GM21390 (cell line): ENCODE results near the gene LCN1.
"Not testable (repeated sequence)": the region's sequence is repeated elsewhere in the genome, so short reads cannot be mapped to it uniquely, and the experiment has no call there.

ENCODE experiments used
- ATAC-seq: cut with Tn5 transposase; IDR thresholded peaks from one replicate; pipeline ENCODE4 v1.9.1; 2021; ENCODE audit not compliant: unreplicated experiment

Gene LCN1

GRCh38 chr9:135545646-135546176 is 24.5 kb downstream of the LCN1 start, which contains the start of gene OBP2A:
TSS of gene OBP2A (plus strand) at chr9:135546126. CDS start at chr9:135546181, 55 bp downstream.
- not testable (repeated sequence) for ATAC-seq

GRCh38 chr9:135546792-135547617 is 25.8 kb downstream of the LCN1 start:
- ATAC-seq, result not testable (repeated sequence)

- ATAC-seq, result no peak
Measured at GRCh38 chr9:135547756-135548736, 26.8 kb downstream of the LCN1 start.

GRCh38 chr9:135549478-135550343 is 28.5 kb downstream of the LCN1 start:
- not testable (repeated sequence) for ATAC-seq

GRCh38 chr9:135550344-135550918 is 29.2 kb downstream of the LCN1 start:
- ATAC-seq, result no peak

GRCh38 chr9:135551031-135551430 is 29.8 kb downstream of the LCN1 start:
- no peak for ATAC-seq

GRCh38 chr9:135551456-135551855 is 30.2 kb downstream of the LCN1 start:
- ATAC-seq, result no peak

GRCh38 chr9:135552021-135552697 is 30.9 kb downstream of the LCN1 start:
- ATAC-seq, result no peak

GRCh38 chr9:135552698-135553171 is 31.5 kb downstream of the LCN1 start:
- no peak for ATAC-seq

GRCh38 chr9:135554718-135555117 is 33.5 kb downstream of the LCN1 start:
- ATAC-seq, result no peak

- no peak for ATAC-seq
Measured at GRCh38 chr9:135555203-135555602, 34.0 kb downstream of the LCN1 start.

GRCh38 chr9:135555910-135556309 is 34.7 kb downstream of the LCN1 start:
- ATAC-seq, result no peak

GRCh38 chr9:135559606-135560005 is 38.4 kb downstream of the LCN1 start:
- ATAC-seq, result no peak

- ATAC-seq, result no peak
Measured at GRCh38 chr9:135561391-135562234, 40.4 kb downstream of the LCN1 start, which contains the start of gene PAEP. TSS of gene PAEP (plus strand) at chr9:135561756.

- ATAC-seq, result no peak
Measured at GRCh38 chr9:135562235-135562745, 41.0 kb downstream of the LCN1 start.

GRCh38 chr9:135563039-135563476 is 41.8 kb downstream of the LCN1 start:
- no peak for ATAC-seq

GRCh38 chr9:135563858-135564257 is 42.6 kb downstream of the LCN1 start:
- ATAC-seq, result no peak

- ATAC-seq, result no peak
Measured at GRCh38 chr9:135565141-135565628, 43.9 kb downstream of the LCN1 start.
